Measurements from ENCODE around the gene TGDS.
"Not testable (repeated sequence)": the region's sequence is repeated elsewhere in the genome, so short reads cannot be mapped to it uniquely, and the experiment has no call there.

Gene TGDS, protein sequence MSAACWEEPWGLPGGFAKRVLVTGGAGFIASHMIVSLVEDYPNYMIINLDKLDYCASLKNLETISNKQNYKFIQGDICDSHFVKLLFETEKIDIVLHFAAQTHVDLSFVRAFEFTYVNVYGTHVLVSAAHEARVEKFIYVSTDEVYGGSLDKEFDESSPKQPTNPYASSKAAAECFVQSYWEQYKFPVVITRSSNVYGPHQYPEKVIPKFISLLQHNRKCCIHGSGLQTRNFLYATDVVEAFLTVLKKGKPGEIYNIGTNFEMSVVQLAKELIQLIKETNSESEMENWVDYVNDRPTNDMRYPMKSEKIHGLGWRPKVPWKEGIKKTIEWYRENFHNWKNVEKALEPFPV

GRCh38 chr13:94595950-94596574, at the start of gene TGDS:
Gene TGDS, minus strand, starts transcription at chr13:94596152. Its CDS starts 16 bp downstream, at chr13:94596136.
- DNase-seq, result peak; percentile 84

DNA sequence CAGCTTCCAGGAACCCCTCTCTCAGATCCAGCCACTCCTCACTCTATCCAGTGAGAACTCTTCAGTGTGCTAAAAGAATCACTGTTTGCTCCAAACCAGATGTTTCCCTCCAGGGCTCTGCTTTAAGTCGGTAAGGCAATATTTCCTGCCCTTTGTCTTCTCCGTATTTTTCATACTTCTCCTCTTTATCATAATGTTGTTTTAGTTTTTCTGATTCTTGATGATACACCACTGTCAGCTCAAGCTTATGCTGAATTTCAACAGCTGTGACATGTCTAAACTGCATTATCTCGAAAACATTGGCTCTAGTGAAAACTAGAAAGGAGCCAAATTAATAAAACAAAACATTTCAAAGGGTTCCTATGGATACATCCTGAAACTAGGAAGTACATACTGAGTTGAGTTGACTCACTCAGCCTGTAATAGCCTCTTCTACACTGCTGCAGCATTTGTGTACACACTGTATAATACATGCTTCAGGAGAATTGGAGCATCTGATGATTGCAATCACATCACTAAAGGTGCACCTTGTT, 45.5 kb upstream of the TGDS start:
- no peak for DNase-seq

GRCh38 chr13:94640721-94641120, 44.8 kb upstream of the TGDS start:
- DNase-seq, result no peak

DNA sequence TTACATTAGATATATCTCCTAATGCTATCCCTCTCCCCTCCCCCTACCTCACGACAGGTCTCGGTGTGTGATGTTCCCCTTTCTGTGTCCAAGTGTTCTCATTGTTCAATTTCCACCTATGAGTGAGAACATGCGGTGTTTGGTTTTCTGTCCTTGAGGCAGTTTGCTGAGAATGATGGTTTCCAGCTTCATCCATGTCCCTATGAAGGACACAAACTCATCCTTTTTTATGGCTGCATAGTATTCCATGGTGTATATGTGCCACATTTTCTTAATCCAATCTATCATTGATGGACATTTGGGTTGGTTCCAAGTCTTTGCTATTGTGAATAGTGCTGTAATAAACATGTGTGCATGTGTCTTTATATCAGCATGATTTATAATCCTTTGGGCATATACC, 41.7 kb upstream of the TGDS start:
- DNase-seq, result not testable (repeated sequence)

DNA sequence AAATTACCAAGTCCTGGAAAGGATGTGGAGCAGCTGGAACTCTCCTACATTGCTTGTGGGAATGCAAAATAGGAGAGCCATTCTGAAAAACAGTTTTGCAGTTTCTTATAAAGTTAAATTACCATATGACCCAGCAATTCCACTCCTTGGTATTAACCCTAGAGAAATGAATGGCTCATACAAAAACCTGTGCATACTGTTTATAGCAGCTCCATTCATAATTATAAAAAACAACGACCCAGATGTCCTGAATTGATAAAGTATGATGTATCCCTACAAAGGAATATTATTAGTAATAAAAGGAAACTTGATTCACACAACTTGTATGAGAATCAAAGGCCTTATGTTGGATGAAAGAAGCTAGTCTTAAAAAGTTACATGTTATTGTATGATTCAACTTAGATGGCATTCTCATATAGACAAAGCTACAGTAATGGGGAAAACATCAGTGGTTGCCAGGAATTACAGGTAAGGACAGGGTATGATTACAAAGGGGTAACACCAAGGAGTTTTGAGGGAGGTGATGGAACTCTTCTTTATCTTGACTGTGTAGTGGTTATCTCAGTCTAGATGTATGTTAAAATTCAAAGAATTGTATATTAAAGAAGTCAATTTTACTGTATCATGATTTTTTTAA, 41.1 kb upstream of the TGDS start:
- no peak for DNase-seq

GRCh38 chr13:94636096-94636495, 40.1 kb upstream of the TGDS start:
- not testable (repeated sequence) for DNase-seq

GRCh38 chr13:94632226-94632980, 36.5 kb upstream of the TGDS start:
- no peak for DNase-seq

- no peak for DNase-seq
These were observed 34.9 kb upstream of the TGDS start for GRCh38 chr13:94630858-94631257.

GRCh38 chr13:94623316-94623715, 27.4 kb upstream of the TGDS start:
- no peak for DNase-seq

GRCh38 chr13:94622344-94622743, 26.4 kb upstream of the TGDS start:
- no peak for DNase-seq

GRCh38 chr13:94620286-94620896, 24.4 kb upstream of the TGDS start:
- DNase-seq, result peak; percentile 6

DNA sequence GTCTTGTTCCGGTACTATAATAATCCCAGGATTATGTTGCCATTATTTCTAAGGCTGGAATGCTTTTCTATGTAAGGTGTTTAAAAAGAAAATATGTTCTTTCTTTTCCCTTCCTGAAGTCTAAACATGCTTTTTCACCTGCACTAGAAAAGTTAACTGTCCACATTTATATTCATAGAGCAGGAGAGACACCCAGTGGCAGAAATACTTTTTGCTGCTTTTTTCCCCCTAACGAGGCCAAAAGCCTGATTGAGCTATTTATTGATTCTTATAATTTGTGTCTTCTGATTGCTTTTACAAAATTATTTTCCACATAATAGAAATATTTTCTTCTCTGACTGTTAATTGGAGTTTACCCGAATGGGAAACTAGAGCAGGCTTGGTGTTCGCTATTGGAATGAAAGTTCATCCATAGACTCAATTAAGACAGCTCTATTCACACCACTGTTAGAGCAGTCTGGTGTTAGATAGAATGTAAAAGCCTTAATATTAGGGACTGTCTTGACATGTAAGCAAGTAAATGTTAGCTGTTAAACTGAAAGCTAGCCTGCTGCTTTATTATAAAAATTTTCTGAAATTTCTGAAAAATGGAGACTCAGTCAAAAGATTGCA, 21.5 kb upstream of the TGDS start:
- DNase-seq, result peak; percentile 7

GRCh38 chr13:94613051-94613450, 17.1 kb upstream of the TGDS start:
- DNase-seq, result no peak

- DNase-seq, result no peak
These were observed 16.1 kb upstream of the TGDS start for GRCh38 chr13:94612050-94612449.

DNA sequence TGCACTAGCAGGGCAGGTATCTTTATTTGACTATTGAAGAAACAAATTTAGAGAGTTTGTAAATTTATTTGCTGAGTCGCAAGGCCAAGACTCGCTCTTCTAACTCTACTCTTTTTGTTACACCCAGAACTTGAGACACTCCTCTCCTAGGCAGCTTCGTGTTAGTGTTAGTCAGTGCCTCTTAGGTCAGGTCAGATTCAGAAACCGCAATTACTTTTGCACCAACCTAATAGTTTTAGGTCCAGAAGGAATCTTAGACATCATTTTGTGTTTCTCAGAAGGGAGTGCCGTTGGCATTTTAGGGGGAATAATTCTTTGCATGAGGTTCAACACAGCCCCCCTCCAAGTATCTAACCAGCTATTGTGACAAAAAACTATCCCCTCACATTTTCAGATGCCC, 14.5 kb upstream of the TGDS start:
- no peak for DNase-seq

GRCh38 chr13:94609196-94609595, 13.2 kb upstream of the TGDS start:
- no peak for DNase-seq

- no peak for DNase-seq
These were observed 12.6 kb upstream of the TGDS start for GRCh38 chr13:94608586-94608985.

DNA sequence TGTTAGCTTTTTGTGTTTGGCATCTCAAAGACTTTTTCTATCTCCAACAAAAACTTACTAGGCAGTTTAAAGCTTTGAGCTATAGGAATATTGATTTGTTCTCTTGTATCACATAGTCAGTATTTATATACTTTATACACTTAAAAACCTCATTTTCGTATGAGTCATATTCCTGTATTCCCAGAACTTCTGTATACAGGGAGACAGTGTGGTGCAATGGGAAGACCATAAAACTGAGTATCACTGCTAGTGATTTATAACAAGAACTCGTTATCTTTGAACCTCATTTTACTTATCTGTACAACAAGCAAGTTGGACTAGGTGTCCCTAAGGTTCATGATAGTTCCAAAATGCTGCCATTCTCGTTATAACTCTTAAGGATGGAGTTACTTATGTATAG, 12.0 kb upstream of the TGDS start:
- DNase-seq, result no peak

- no peak for DNase-seq
These were observed 11.1 kb upstream of the TGDS start for GRCh38 chr13:94607056-94607455.

DNA sequence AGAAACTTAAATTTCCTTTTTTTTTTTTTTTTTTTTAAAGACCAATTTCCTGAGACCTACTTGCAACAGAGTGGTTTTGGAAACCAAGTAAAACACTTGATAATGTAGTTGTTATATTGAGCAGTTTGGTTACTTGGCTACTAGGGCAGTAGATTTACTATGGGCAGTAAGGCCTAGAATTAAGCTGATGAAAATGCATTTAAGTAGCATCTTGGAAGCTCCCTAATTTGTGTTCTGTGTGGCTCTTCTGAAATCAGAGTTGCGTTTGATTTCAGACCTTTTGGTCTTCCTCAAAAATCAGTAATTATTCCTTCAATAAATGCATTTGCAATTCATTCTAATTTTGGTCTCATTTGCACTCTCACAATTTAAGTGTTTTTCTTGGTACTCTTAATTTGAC, 6.5 kb upstream of the TGDS start:
- DNase-seq, result no peak

- DNase-seq, result peak; percentile 81
These were observed 5.8 kb upstream of the TGDS start, which contains the start of gene GPR180 for GRCh38 chr13:94601446-94602431. Gene GPR180, plus strand, starts transcription at chr13:94601857. Its CDS starts 71 bp downstream, at chr13:94601928.
